Thymus (tissue), 11 donors: ENCODE measurements around the gene LRSAM1. TPM values are rescaled to one million over a fixed set of nuclear protein-coding genes. Genes with fewer than 3 reads are reported as not detected.

Experiments used
- DNase-seq, 9 donors: peaks; one replicate each; pipeline ENCODE4 v3.0.0-alpha.2; 2013; ENCODE audit warnings: low spot score in 9 of 9, low read depth in 6 of 9, missing footprints in 1 of 9
- H3K27ac ChIP-seq, 2 donors: one replicate each; pipeline ENCODE4 v1.5.1; 2013; ENCODE audit warnings: control low read depth in 1 of 2, low read depth in 1 of 2, low read length in 1 of 2, mild to moderate bottlenecking in 1 of 2, moderate library complexity in 1 of 2
- H3K27me3 ChIP-seq, 2 donors: one replicate each; pipeline ENCODE4 v1.5.1; 2013; ENCODE audit warnings: low read length in 1 of 2; ENCODE audit not compliant: control insufficient read depth in 2 of 2, insufficient read depth in 1 of 2
- H3K36me3 ChIP-seq, 2 donors: one replicate each; pipeline ENCODE4 v1.5.1; 2013; ENCODE audit warnings: low read length in 1 of 2, mild to moderate bottlenecking in 1 of 2, moderate library complexity in 1 of 2; ENCODE audit not compliant: control insufficient read depth in 2 of 2, insufficient read depth in 2 of 2
- H3K4me1 ChIP-seq, 2 donors: one replicate each; pipeline ENCODE4 v1.5.1; 2013; ENCODE audit warnings: low read length in 2 of 2; ENCODE audit not compliant: control insufficient read depth in 2 of 2, insufficient read depth in 2 of 2
- H3K4me3 ChIP-seq, 2 donors: one replicate each; pipeline ENCODE4 v1.5.1; 2013; ENCODE audit warnings: low read length in 2 of 2, control low read depth in 1 of 2, mild to moderate bottlenecking in 1 of 2
- H3K9me3 ChIP-seq, 2 donors: one replicate each; pipeline ENCODE4 v1.5.1; 2013; ENCODE audit warnings: low read length in 1 of 2, mild to moderate bottlenecking in 1 of 2; ENCODE audit not compliant: control insufficient read depth in 2 of 2, insufficient read depth in 1 of 2
- WGBS: extraction: QIAGEN DNeasy Blood & Tissue Kit; methylation state at CpG from one replicate; pipeline ENCODE4 v1.1.7; 2013; 5-methylcytosine and 5-hydroxymethylcytosine counted together
- polyA plus RNA-seq: library from polyadenylated mRNA; stranded (reverse); fragments of 200-250 nt; gene quantifications from one replicate; pipeline ENCODE4 v1.2.3, GENCODE V29; 2013
- total RNA-seq: library from RNA; stranded (reverse); fragments of 120-200 nt; gene quantifications from one replicate; pipeline ENCODE4 v1.2.4, GENCODE V29; 2013
- donor health status: healthy.

Gene LRSAM1
- total and polyA plus RNA-seq, 2 donors = 4.1 to 24.1 TPM

- Histone ChIP-seq H3K9me3 (no peaks in the 10 kb centered on the region), H3K27ac (no peak overlapping the region), H3K27me3 (no peaks in the 10 kb centered on the region), H3K36me3 (no peaks in the 10 kb centered on the region), H3K4me3 (no peak overlapping the region), H3K4me1 (peaks cover 0 to under 1% of the 10 kb centered on the region in 2 donors)
- 97% methylated on average over 13 of the region's 13 CpGs for WGBS
- DNase-seq = no peak
Measured at GRCh38 chr9:127509261-127509954, 58.1 kb downstream of the LRSAM1 start.

GRCh38 chr9:127509955-127510299 is 58.6 kb downstream of the LRSAM1 start:
- WGBS = 97% methylated on average over 15 of the region's 15 CpGs
- H3K27ac ChIP-seq = no peak overlapping the region
- no peaks in the 10 kb centered on the region for H3K27me3 ChIP-seq
- H3K9me3 ChIP-seq = no peaks in the 10 kb centered on the region
- H3K36me3 ChIP-seq = no peaks in the 10 kb centered on the region
- H3K4me1 ChIP-seq = no peaks in the 10 kb centered on the region
- no peak overlapping the region for H3K4me3 ChIP-seq
- no peak for DNase-seq

GRCh38 chr9:127514468-127514867 is 63.2 kb downstream of the LRSAM1 start:
- H3K36me3 ChIP-seq = no peaks in the 10 kb centered on the region
- H3K4me3 ChIP-seq = no peak overlapping the region
- DNase-seq = no peak
- no peaks in the 10 kb centered on the region for H3K9me3 ChIP-seq
- peaks cover 0 to 2% of the 10 kb centered on the region in 2 donors for H3K27me3 ChIP-seq
- no peaks in the 10 kb centered on the region for H3K4me1 ChIP-seq
- WGBS = 92% methylated on average over 2 of the region's 2 CpGs
- H3K27ac ChIP-seq = no peak overlapping the region

GRCh38 chr9:127516835-127517607 is 65.7 kb downstream of the LRSAM1 start:
- peaks cover 0 to 8% of the 10 kb centered on the region in 2 donors for H3K4me1 ChIP-seq
- peaks cover 0 to 4% of the 10 kb centered on the region in 2 donors for H3K27me3 ChIP-seq
- 97% methylated on average over 26 of the region's 26 CpGs for WGBS
- H3K4me3 ChIP-seq = no peak overlapping the region
- H3K27ac ChIP-seq = no peak overlapping the region
- H3K36me3 ChIP-seq = no peaks in the 10 kb centered on the region
- no peak for DNase-seq
- H3K9me3 ChIP-seq = peaks cover 0 to 3% of the 10 kb centered on the region in 2 donors

- Histone ChIP-seq H3K9me3 (peaks cover 0 to 9% of the 10 kb centered on the region in 2 donors), H3K4me1 (peaks cover 0 to 8% of the 10 kb centered on the region in 2 donors), H3K36me3 (no peaks in the 10 kb centered on the region), H3K4me3 (no peak overlapping the region), H3K27me3 (peaks cover 0 to 4% of the 10 kb centered on the region in 2 donors), H3K27ac (no peak overlapping the region)
- 97% methylated on average over 11 of the region's 11 CpGs for WGBS
- DNase-seq = no peak
Measured at GRCh38 chr9:127517620-127518019, 66.3 kb downstream of the LRSAM1 start.

- no peak for DNase-seq
- Histone ChIP-seq H3K36me3 (no peaks in the 10 kb centered on the region), H3K9me3 (peaks cover 0 to 14% of the 10 kb centered on the region in 2 donors), H3K4me3 (no peak overlapping the region), H3K4me1 (peaks cover 0 to 8% of the 10 kb centered on the region in 2 donors), H3K27ac (no peak overlapping the region), H3K27me3 (peaks cover 0 to 4% of the 10 kb centered on the region in 2 donors)
- 95% methylated on average over 13 of the region's 13 CpGs for WGBS
Measured at GRCh38 chr9:127518091-127518856, 67.0 kb downstream of the LRSAM1 start.

GRCh38 chr9:127519301-127520166 is 68.2 kb downstream of the LRSAM1 start:
- Histone ChIP-seq H3K36me3 (peaks cover 0 to 3% of the 10 kb centered on the region in 2 donors), H3K27ac (peak overlapping the region in 1 of 2 donors; percentile 5), H3K4me3 (no peak overlapping the region), H3K27me3 (peaks cover 0 to 4% of the 10 kb centered on the region in 2 donors), H3K4me1 (peaks cover 0 to 8% of the 10 kb centered on the region in 2 donors), H3K9me3 (peaks cover 1 to 27% of the 10 kb centered on the region in 2 donors)
- peak in 1 of 9 donors; percentile 14 for DNase-seq
- 63% methylated on average over 22 of the region's 22 CpGs for WGBS
